Panc1 (cell line): ENCODE measurements around the gene KNCN. TPM values are rescaled to one million over a fixed set of nuclear protein-coding genes. Genes with fewer than 3 reads are reported as not detected.

Source experiments
- ATAC-seq: fragments of 200-7000 bp; cut with Tn5 transposase; 2 replicates; pipeline ENCODE4 v1.9.1; 2020; ENCODE audit warnings: mild to moderate bottlenecking, moderate library complexity
- BruUV-seq: library from RNA; stranded (reverse); fragments of 400-500 nt; replicated peaks from 2 replicates; lab custom pipeline; 2021; lab: Mats Ljungman, UMichigan
- CTCF ChIA-PET: fragments of 300-600 bp; sonication (Branson Sonifier 250); formaldehyde crosslinking; loops from one replicate; lab custom pipeline; 2022; ENCODE audit warnings: antibody characterized with exemption; lab: Charles Lee
- POLR2A ChIA-PET: fragments of 300-600 bp; sonication (Branson Sonifier 250); formaldehyde crosslinking; loops from one replicate; lab custom pipeline; 2022; ENCODE audit warnings: antibody characterized with exemption; lab: Charles Lee
- DNase-seq: peaks from one replicate; pipeline ENCODE4 v3.0.0-alpha.2; 2010; ENCODE audit warnings: low read depth, low spot score
- H3K27ac ChIP-seq: 2 replicates; pipeline ENCODE4 v1.5.1; 2011; ENCODE audit warnings: mild to moderate bottlenecking, low read length, inconsistent platforms
- H3K27me3 ChIP-seq: fragments of 200-500 bp; sonication (Bioruptor generic); 2 replicates; pipeline ENCODE4 v1.6.0; 2014; ENCODE audit warnings: low read length, inconsistent platforms; ENCODE audit not compliant: control insufficient read depth, insufficient read depth
- H3K36me3 ChIP-seq: fragments of 200-500 bp; sonication (Bioruptor generic); 2 replicates; pipeline ENCODE4 v1.5.1; 2014; ENCODE audit warnings: inconsistent platforms, mild to moderate bottlenecking, low read length, moderate library complexity; ENCODE audit not compliant: control insufficient read depth, insufficient read depth
- H3K4me1 ChIP-seq: 2 replicates; pipeline ENCODE4 v1.5.1; 2011; ENCODE audit warnings: inconsistent platforms, mild to moderate bottlenecking, low read length, moderate library complexity; ENCODE audit not compliant: control insufficient read depth, insufficient read depth
- H3K4me3 ChIP-seq, 2 experiments: 2 replicates each; pipeline ENCODE4 v1.5.1; 2011 to 2012; ENCODE audit warnings: low read depth in 2 of 2, low read length in 2 of 2, mild to moderate bottlenecking in 2 of 2, inconsistent platforms in 1 of 2, moderate library complexity in 1 of 2
- H3K9me3 ChIP-seq: fragments of 200-500 bp; sonication (Bioruptor generic); 2 replicates; pipeline ENCODE4 v1.5.1; 2014; ENCODE audit warnings: low read depth, mild to moderate bottlenecking, inconsistent platforms, low read length, moderate library complexity; ENCODE audit not compliant: control insufficient read depth, insufficient read depth
- POLR2AphosphoS5 ChIP-seq: IDR thresholded peaks from 2 replicates; pipeline ENCODE4 v1.6.1; 2012; ENCODE audit warnings: mild to moderate bottlenecking, low read depth, low read length, moderate library complexity
- SIN3A ChIP-seq: IDR thresholded peaks from 2 replicates; pipeline ENCODE4 v1.6.1; 2012; ENCODE audit warnings: low read depth, mild to moderate bottlenecking, low read length, moderate library complexity, borderline replicate concordance; ENCODE audit not compliant: insufficient read depth
- TCF7L2 ChIP-seq: IDR thresholded peaks from 2 replicates; pipeline ENCODE4 v1.6.1; 2011; ENCODE audit warnings: mild to moderate bottlenecking, low read depth, low read length, inconsistent platforms
- in situ Hi-C: cut with HindIII; loops from 2 replicates; pipeline ENCODE4 v1.10.0; 2016; ENCODE audit warnings: low sequenced_read_pairs, low pct_unique_long_range_greater_than_20kb
- intact Hi-C: fragments of 100-400 bp; cut with micrococcal nuclease; formaldehyde crosslinking; loops from one replicate; pipeline ENCODE4 v1.10.0; 2022; ENCODE audit not compliant: unreplicated experiment
- total RNA-seq: library from RNA; stranded (reverse); gene quantifications from one replicate; pipeline ENCODE4 v1.2.1, GENCODE V29; 2021; ENCODE audit not compliant: unreplicated experiment
- TF ChIP-seq, protein P1 (sequence below), 2 experiments: IDR thresholded peaks; 2 replicates each; pipeline ENCODE4 v1.6.1; 2011 to 2012; ENCODE audit warnings: low read depth in 2 of 2, control low read depth in 1 of 2, low read length in 1 of 2, mild to moderate bottlenecking in 1 of 2, moderate library complexity in 1 of 2; ENCODE audit not compliant: insufficient read depth in 1 of 2
- TF ChIP-seq, protein P2 (sequence below): fragments of 450-650 bp; IDR thresholded peaks from 2 replicates; pipeline ENCODE4 v1.5.1; 2017; ENCODE audit warnings: mild to moderate bottlenecking

KNCN gene
- total RNA-seq, 1 experiment from 2014 or later, result not detected

DNA sequence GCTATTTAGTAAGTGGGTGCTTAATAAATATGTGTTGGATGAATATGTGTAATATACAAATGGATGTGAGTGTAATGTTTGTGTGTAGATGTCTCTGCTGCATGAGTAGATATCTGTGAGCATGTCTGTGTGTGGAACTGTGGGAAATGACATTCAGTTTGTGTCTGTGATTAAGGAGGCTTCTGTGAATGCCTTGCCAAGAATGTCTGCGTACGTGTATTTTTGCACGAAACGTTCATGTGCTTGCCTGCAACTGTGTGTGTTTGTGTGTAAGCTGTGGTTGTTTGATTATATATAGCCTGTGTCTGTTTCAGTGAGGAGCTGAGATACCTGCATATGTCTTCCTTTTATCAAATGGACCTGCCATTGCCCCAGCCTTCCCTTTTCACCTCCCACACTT lies 48.0 kb downstream of the KNCN start:
- H3K9me3 ChIP-seq, result no peaks in the 10 kb centered on the region
- no peaks in the 10 kb centered on the region for H3K4me1 ChIP-seq
- ATAC-seq (no peak), DNase-seq (no peak)
- TF ChIP-seq, protein P1, sequence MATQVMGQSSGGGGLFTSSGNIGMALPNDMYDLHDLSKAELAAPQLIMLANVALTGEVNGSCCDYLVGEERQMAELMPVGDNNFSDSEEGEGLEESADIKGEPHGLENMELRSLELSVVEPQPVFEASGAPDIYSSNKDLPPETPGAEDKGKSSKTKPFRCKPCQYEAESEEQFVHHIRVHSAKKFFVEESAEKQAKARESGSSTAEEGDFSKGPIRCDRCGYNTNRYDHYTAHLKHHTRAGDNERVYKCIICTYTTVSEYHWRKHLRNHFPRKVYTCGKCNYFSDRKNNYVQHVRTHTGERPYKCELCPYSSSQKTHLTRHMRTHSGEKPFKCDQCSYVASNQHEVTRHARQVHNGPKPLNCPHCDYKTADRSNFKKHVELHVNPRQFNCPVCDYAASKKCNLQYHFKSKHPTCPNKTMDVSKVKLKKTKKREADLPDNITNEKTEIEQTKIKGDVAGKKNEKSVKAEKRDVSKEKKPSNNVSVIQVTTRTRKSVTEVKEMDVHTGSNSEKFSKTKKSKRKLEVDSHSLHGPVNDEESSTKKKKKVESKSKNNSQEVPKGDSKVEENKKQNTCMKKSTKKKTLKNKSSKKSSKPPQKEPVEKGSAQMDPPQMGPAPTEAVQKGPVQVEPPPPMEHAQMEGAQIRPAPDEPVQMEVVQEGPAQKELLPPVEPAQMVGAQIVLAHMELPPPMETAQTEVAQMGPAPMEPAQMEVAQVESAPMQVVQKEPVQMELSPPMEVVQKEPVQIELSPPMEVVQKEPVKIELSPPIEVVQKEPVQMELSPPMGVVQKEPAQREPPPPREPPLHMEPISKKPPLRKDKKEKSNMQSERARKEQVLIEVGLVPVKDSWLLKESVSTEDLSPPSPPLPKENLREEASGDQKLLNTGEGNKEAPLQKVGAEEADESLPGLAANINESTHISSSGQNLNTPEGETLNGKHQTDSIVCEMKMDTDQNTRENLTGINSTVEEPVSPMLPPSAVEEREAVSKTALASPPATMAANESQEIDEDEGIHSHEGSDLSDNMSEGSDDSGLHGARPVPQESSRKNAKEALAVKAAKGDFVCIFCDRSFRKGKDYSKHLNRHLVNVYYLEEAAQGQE (IDR thresholded peaks at IDR 0.05; ENCODE audit: insufficient read depth in 1 of 2, low read depth in 2 of 2, low read length in 1 of 2), result no peak
- no peak for TF ChIP-seq TCF7L2
- TF ChIP-seq, protein P2, sequence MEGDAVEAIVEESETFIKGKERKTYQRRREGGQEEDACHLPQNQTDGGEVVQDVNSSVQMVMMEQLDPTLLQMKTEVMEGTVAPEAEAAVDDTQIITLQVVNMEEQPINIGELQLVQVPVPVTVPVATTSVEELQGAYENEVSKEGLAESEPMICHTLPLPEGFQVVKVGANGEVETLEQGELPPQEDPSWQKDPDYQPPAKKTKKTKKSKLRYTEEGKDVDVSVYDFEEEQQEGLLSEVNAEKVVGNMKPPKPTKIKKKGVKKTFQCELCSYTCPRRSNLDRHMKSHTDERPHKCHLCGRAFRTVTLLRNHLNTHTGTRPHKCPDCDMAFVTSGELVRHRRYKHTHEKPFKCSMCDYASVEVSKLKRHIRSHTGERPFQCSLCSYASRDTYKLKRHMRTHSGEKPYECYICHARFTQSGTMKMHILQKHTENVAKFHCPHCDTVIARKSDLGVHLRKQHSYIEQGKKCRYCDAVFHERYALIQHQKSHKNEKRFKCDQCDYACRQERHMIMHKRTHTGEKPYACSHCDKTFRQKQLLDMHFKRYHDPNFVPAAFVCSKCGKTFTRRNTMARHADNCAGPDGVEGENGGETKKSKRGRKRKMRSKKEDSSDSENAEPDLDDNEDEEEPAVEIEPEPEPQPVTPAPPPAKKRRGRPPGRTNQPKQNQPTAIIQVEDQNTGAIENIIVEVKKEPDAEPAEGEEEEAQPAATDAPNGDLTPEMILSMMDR, result no peak
- TF ChIP-seq POLR2AphosphoS5, result no peak
- no peak for TF ChIP-seq SIN3A
- no peak overlapping the region for H3K27ac ChIP-seq
- POLR2A ChIA-PET, result no interaction called here
- no peaks in the 10 kb centered on the region for H3K36me3 ChIP-seq
- peaks cover 6% of the 10 kb centered on the region; the same call in 1 of the 2 replicates for H3K27me3 ChIP-seq
- CTCF ChIA-PET, result no interaction called here
- no TSS peak for BruUV-seq
- intact Hi-C loops (no loop called here), in situ Hi-C loops (no loop called here)
- no peak overlapping the region for H3K4me3 ChIP-seq

DNA sequence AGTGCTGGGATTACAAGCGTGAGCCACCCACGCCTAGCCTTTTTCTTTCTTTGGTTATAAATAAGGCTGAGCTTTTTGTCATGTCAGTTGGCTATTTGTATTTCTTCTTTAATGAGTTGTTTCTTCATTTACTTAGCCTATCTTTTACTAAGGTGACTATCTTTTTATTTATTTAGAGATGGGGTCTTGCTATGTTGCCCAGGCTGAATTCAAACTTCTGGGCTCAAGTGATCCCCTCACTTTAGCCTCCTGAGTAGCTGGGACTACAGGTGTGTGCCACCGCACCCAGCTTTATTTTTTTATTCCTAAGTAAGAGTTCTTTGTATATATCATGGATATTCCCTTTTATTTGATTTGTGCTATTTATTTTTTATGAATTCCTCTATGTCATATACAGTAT lies 49.9 kb downstream of the KNCN start:
- CTCF ChIA-PET, result no interaction called here
- no peak for DNase-seq
- no peaks in the 10 kb centered on the region for H3K4me1 ChIP-seq
- no peak for ATAC-seq
- POLR2A ChIA-PET, result interaction anchor here (0.6 kb wide), 1 partner anchor 21 kb away, joined by 3 read pairs; no protein-coding TSS in a partner anchor
- intact Hi-C loops, result no loop called here
- no TSS peak for BruUV-seq
- H3K9me3 ChIP-seq, result no peaks in the 10 kb centered on the region
- H3K4me3 ChIP-seq, result no peak overlapping the region
- no peaks in the 10 kb centered on the region for H3K36me3 ChIP-seq
- in situ Hi-C loops, result no loop called here
- H3K27ac ChIP-seq, result no peak overlapping the region
- TF ChIP-seq, protein P1 (IDR thresholded peaks at IDR 0.05; ENCODE audit: insufficient read depth in 1 of 2, low read depth in 2 of 2, low read length in 1 of 2), result no peak
- TF ChIP-seq POLR2AphosphoS5, result no peak
- no peak for TF ChIP-seq SIN3A
- TF ChIP-seq TCF7L2, result no peak
- TF ChIP-seq, protein P2, result no peak
- H3K27me3 ChIP-seq, result peaks cover 6% of the 10 kb centered on the region; the same call in 1 of the 2 replicates
